IPS DF 4.7 (cell line): ENCODE results near the gene NUCB2.
"Not testable (repeated sequence)": the region's sequence is repeated elsewhere in the genome, so short reads cannot be mapped to it uniquely, and the experiment has no call there.

Source experiments
- DNase-seq: peaks from one replicate; pipeline ENCODE4 v3.0.0-alpha.2; 2013; ENCODE audit warnings: low spot score; ENCODE audit errors: extremely low read depth

The NUCB2 gene

DNA sequence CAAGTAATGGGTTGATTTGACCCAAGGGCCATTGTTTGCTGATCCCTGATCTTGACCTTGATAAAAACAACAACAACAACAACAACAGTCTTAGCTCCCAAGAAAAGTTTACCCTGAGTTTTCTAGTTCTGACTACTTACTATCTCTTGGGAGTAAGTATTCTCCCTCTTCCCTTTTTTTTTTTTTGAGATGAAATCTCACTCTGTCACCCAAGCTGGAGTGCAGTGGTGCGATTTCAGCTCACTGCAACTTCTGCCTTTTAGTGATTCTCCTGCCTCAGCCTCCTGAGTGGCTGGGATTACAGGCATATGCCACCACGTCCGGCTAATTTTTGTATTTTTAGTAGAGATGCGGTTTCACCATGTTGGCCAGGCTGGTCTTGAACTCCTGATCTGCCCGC lies 8.0 kb upstream of the NUCB2 start:
- not testable (repeated sequence) for DNase-seq

- no peak for DNase-seq
These were observed 7.6 kb upstream of the NUCB2 start for GRCh38 chr11:17268902-17269301.

DNA sequence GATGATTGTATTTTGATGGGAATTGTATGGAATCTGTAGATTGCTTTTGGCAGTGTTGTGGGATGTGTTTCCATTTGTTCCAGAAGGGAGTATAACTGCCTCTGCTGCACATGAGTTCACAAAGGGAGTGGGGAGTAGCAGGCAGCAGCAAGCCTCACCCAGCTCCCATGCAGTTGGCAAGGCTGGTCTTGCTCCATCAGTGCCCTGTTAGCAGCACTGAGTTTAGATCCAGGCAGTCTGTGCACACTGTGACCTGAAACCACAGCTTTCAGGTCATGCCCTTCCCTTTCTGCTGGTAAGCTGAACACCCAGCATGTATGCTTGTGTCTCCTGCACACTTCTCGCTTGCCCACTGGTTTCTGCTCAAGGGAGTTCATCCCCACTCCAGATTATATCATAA lies 3.7 kb upstream of the NUCB2 start:
- no peak for DNase-seq

GRCh38 chr11:17273211-17273610 lies 3.3 kb upstream of the NUCB2 start:
- DNase-seq: no peak

GRCh38 chr11:17273668-17274282 lies 2.8 kb upstream of the NUCB2 start:
- no peak for DNase-seq

- DNase-seq: no peak
These were observed 921 bp upstream of the NUCB2 start for GRCh38 chr11:17275400-17276235.

DNA sequence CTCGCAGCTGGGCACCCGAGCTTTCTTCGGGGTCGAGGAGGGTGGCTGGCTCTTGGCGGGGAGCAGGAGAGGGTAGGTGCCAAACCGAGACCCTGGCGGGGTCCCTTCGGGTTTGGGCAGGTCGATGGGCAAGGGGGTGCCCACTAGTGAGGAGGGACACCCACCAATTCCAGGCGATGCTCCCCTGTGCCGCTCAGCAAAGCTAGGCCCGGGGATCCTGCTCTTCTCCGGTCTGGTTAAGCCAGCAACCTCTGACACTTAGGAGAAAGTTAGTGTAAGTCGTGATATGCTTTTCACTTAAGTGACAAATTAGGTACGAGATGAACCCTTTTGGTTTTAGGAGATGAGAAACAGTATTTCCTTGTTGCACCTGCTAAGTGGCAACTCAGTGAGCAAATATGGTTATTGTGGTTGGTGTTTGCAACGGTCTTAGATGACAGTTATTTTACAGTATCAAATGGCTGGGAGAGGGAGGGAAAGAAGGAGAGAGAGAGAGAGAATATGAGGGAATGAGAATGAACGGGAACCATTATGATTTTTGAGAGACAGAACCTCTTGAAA lies 565 bp downstream of the NUCB2 start:
- no peak for DNase-seq

- no peak for DNase-seq
These were observed 4.1 kb downstream of the NUCB2 start for GRCh38 chr11:17280494-17281127.

DNA sequence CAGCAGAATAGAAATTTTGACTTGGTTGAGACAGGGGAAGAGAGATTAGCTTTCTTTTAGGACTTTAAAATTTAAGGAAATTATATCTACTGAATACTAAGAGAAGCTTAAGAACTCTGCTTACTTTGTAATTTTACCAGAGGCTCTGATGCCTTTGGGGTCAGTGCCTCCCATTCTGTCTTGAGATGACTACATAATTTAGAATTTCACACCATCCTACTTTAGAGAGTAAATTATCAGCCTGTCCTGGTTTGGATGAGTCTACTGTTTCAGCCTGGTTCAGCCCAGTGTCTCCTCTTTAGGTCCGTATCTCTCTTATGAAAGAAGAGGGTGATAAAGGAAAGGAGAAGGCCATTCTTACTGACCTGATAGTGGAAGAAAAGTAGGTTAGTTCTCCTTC lies 9.8 kb downstream of the NUCB2 start:
- no peak for DNase-seq

DNA sequence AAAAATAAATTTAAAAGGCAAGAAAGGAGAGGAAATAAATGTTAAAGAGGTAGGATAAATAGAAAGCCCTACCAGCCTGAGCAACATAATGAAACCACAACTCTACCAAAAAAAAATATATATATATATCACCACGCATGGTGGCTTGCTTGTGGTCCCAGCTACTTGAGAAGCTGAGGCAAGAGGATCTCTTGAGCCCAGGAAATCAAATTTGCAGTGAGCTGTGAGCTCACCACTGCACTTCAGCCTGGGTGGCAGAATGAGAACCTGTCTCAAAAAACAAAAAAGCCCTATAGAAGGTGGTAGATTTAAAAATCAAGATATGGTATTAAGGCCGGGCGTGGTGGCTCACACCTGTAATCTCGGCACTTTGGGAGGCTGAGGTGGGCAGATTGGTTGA lies 10.5 kb downstream of the NUCB2 start:
- DNase-seq: no peak

DNA sequence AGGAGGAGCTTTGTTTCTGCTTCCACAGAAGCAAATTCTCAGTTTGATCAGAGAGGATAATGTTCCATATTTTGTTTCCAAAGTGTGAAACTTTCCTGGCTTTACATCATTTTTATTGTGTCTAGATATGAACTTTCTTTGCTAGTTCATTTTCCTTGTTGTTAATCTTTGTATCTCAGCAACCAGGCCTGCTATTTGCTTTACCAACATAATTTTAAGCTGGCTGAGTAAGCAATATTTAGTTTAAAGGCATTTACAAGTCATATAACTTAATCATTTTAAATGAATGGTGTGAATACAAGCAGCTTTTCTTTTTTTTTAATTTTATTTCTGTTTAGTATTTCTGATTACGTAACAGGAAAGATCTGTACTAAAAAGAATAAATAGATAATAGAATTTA lies 15.2 kb downstream of the NUCB2 start:
- no peak for DNase-seq

DNA sequence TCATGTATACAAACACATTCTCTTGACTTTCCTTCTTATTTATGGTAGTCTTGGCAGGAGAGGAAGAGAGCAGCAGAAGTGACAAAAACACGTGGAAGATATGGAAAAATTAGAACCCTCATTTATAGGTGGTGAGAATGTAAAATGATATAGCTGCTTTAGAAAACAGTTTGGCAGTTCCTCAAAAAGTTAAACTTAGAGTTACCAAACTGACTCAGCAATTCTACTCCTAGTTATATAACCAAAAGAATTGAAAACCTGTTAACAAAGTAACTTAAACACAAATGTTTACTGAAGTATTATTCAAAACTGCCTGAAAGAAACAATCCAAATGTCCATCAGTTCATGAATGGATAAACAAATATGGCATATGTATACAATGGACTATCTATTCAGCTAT lies 16.8 kb downstream of the NUCB2 start:
- DNase-seq: no peak

- no peak for DNase-seq
These were observed 17.5 kb downstream of the NUCB2 start for GRCh38 chr11:17294033-17294432.

DNA sequence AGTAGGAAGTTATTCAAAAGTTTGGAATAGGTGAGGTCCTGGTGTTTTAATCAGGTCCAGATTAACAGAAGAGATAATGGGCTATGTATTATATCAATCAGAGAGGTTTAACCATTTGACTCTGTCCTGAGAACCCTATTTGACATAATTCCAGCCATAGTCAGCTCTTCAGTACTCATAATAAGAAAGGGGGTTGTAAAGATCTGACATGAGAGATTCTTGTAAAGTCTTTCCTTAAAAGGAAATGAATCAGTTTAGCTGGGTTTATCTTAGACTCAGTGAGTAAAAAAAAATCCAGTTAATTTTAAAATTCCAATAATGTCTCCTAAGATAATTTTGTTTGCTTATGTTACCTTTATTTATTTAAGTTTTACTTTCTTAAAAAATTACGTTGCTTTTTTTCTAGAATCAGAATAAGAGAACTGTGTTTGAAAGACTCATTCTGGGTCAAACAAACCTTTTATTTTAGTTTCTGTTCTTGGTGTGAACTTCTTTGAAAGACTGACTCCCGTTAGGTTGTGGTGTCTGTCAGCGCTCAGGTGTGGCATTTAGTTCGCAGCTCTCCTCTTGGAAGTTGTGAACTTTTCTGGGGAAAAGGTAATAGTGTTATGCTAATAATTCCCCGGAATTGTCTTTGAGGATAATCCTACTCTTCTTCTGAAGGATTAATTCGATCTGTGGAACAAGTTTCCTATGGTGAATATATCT lies 20.5 kb downstream of the NUCB2 start:
- no peak for DNase-seq

DNA sequence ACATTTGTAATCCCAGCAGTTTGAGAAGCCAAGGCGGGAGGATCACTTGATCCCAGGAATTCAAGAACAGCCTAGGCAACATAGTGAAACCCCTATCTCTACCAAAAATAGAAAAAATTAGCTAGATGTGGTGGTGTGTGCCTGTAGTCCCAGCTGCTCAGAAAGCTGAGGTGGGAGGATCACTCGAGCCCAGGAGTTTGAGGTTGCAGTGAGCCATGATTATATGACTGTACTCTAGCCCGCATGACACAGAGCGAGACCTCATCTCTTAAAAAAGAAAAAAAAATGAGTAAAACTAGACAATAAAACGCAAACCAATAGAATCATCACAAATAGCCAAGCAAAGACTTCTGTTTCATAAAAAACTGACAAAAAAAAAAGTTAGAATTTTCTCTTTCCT lies 21.8 kb downstream of the NUCB2 start:
- DNase-seq: no peak

GRCh38 chr11:17300372-17300771 lies 23.8 kb downstream of the NUCB2 start:
- no peak for DNase-seq

- DNase-seq: no peak
These were observed 37.1 kb downstream of the NUCB2 start for GRCh38 chr11:17313349-17314231.

DNA sequence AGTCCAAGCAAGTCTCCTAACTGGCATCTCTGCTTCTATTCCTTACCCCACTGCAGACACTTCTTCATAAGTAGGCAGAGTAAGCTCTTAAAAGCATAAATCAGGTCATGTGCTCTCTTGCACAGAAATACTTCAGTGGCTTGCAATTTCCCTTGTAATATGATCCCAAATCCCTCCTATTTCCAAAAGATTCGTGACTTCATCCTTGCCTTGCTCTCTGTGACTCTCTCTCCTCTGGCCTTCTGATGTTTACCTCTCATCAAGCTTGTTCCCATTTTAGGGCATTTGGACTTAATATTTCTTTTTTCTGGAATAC lies 37.7 kb downstream of the NUCB2 start:
- no peak for DNase-seq

DNA sequence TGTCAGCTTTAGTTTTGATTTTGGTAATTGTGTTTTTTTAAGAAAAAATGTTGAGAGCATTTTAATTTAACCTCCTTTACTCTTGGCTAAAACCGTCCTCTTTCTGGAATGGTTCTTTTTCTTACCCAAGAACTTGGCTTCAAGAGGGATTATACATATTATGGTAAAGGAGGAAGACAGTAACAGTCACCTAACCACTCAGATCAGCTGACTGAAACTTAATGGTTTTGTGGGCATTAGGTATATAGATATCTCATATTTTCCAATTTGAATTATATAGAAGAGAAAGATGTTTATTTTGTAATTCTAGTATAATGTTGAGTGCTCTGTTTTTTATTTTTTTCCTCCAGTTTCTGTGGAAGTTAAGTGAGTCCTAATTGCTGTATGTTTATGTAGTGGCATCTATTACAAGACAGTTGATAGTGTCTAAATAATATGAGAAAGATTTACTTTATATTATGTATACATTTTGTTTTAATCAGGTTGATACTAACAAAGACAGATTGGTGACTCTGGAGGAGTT lies 38.4 kb downstream of the NUCB2 start:
- no peak for DNase-seq

- no peak for DNase-seq
These were observed 52.4 kb downstream of the NUCB2 start for GRCh38 chr11:17328871-17329494.
